Vagina (tissue), 2 donors: Measurements from ENCODE around the gene TEKT5. TPM values are rescaled to one million over a fixed set of nuclear protein-coding genes. Genes with fewer than 3 reads are reported as not detected.

ENCODE experiments used
- DNase-seq, 2 donors: peaks; one replicate each; pipeline ENCODE4 v3.0.0-alpha.2; 2017; ENCODE audit errors: extremely low spot score in 2 of 2
- H3K27ac ChIP-seq: fragments of 200-600 bp; sonication (generic); one replicate; pipeline ENCODE4 v1.5.1; 2019
- H3K27me3 ChIP-seq: fragments of 200-600 bp; sonication (generic); one replicate; pipeline ENCODE4 v1.5.1; 2019
- H3K36me3 ChIP-seq, 2 donors: fragments of 200-600 bp; sonication (generic); one replicate each; pipeline ENCODE4 v1.5.1; 2017 to 2019
- H3K4me1 ChIP-seq: fragments of 200-600 bp; sonication (generic); one replicate; pipeline ENCODE4 v1.5.1; 2019
- H3K4me3 ChIP-seq, 2 donors: fragments of 200-600 bp; sonication (generic); 1 replicate in 1 of 2; 2 replicates in 1 of 2; pipeline ENCODE4 v1.5.1; 2016 to 2019
- H3K9me3 ChIP-seq: fragments of 200-600 bp; sonication (generic); one replicate; pipeline ENCODE4 v1.5.1; 2019
- POLR2A ChIP-seq, 2 donors: fragments of 450-650 bp; IDR thresholded peaks; one replicate each; pipeline ENCODE4 v1.6.1; 2017; ENCODE audit warnings: antibody characterized with exemption in 2 of 2, mild to moderate bottlenecking in 2 of 2, moderate library complexity in 2 of 2
- POLR2AphosphoS5 ChIP-seq, 2 donors: sonication (generic); formaldehyde crosslinking; IDR thresholded peaks; one replicate each; pipeline ENCODE4 v1.9.0; 2017; ENCODE audit warnings: antibody characterized with exemption in 2 of 2, mild to moderate bottlenecking in 2 of 2, low read depth in 1 of 2; ENCODE audit not compliant: insufficient read depth in 1 of 2
- intact Hi-C: fragments of 100-400 bp; cut with DNase I; formaldehyde crosslinking; loops from one replicate; pipeline ENCODE4 v1.15.1; 2023
- total RNA-seq: library from RNA; depleted of rRNA; stranded (reverse); fragments of >200 nt; gene quantifications from one replicate; pipeline ENCODE4 v1.2.3, GENCODE V29; 2016
- TF ChIP-seq, protein P1 (sequence below), 3 experiments: fragments of 450-650 bp in 2 of 3; fragments of 200-600 bp in 1 of 3; sonication (generic) in 1 of 3; IDR thresholded peaks; one replicate each; pipeline ENCODE4 v1.5.1; 2017 to 2019; ENCODE audit warnings: antibody characterized with exemption in 3 of 3, mild to moderate bottlenecking in 2 of 3, moderate library complexity in 2 of 3

Gene TEKT5
- total RNA-seq, 1 donor from 2014 or later: not detected

DNA sequence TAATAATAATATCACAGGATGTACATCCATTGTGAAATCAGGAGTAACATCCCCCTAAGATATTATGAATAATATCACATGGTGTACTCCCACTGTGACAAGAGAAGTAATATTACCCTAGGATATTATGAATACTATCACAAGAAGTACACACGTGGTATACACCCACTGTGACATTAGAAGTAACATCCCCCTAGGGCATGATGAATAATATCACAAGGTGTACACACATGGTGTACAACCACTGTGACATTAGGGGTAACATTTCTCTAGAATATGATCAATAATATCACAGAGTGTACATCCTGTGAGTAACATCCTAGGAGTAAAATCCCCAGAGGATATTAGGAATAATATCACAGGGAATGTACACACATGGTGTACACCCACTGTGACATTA lies 5.0 kb upstream of the TEKT5 start:
- Histone ChIP-seq H3K36me3 (no peaks in the 10 kb centered on the region), H3K4me3 (no peak overlapping the region), H3K27me3 (no peaks in the 10 kb centered on the region), H3K9me3 (no peaks in the 10 kb centered on the region), H3K27ac (no peak overlapping the region), H3K4me1 (no peaks in the 10 kb centered on the region)
- TF ChIP-seq, protein P1, sequence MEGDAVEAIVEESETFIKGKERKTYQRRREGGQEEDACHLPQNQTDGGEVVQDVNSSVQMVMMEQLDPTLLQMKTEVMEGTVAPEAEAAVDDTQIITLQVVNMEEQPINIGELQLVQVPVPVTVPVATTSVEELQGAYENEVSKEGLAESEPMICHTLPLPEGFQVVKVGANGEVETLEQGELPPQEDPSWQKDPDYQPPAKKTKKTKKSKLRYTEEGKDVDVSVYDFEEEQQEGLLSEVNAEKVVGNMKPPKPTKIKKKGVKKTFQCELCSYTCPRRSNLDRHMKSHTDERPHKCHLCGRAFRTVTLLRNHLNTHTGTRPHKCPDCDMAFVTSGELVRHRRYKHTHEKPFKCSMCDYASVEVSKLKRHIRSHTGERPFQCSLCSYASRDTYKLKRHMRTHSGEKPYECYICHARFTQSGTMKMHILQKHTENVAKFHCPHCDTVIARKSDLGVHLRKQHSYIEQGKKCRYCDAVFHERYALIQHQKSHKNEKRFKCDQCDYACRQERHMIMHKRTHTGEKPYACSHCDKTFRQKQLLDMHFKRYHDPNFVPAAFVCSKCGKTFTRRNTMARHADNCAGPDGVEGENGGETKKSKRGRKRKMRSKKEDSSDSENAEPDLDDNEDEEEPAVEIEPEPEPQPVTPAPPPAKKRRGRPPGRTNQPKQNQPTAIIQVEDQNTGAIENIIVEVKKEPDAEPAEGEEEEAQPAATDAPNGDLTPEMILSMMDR (IDR thresholded peaks at IDR 0.05): no peak
- TF ChIP-seq POLR2AphosphoS5 (IDR thresholded peaks at IDR 0.05; ENCODE audit: insufficient read depth in 1 of 2, low read depth in 1 of 2) (no peak), POLR2A (IDR thresholded peaks at IDR 0.05) (no peak)
- DNase-seq: no peak
- intact Hi-C loops: no loop called here

GRCh38 chr16:10694306-10694705 lies 424 bp downstream of the TEKT5 start:
- H3K36me3 ChIP-seq: no peaks in the 10 kb centered on the region
- no peaks in the 10 kb centered on the region for H3K9me3 ChIP-seq
- TF ChIP-seq, protein P1 (IDR thresholded peaks at IDR 0.05): no peak
- no peak for TF ChIP-seq POLR2A (IDR thresholded peaks at IDR 0.05)
- no peak for TF ChIP-seq POLR2AphosphoS5 (IDR thresholded peaks at IDR 0.05; ENCODE audit: insufficient read depth in 1 of 2, low read depth in 1 of 2)
- intact Hi-C loops: no loop called here
- no peaks in the 10 kb centered on the region for H3K4me1 ChIP-seq
- no peak overlapping the region for H3K27ac ChIP-seq
- H3K27me3 ChIP-seq: no peaks in the 10 kb centered on the region
- no peak overlapping the region for H3K4me3 ChIP-seq
- DNase-seq: no peak

- intact Hi-C loops: no loop called here
- H3K36me3 ChIP-seq: no peaks in the 10 kb centered on the region
- H3K9me3 ChIP-seq: no peaks in the 10 kb centered on the region
- DNase-seq: no peak
- H3K4me1 ChIP-seq: no peaks in the 10 kb centered on the region
- H3K27ac ChIP-seq: no peak overlapping the region
- H3K27me3 ChIP-seq: no peaks in the 10 kb centered on the region
- TF ChIP-seq POLR2A (IDR thresholded peaks at IDR 0.05) (no peak), POLR2AphosphoS5 (IDR thresholded peaks at IDR 0.05; ENCODE audit: insufficient read depth in 1 of 2, low read depth in 1 of 2) (no peak)
- TF ChIP-seq, protein P1 (IDR thresholded peaks at IDR 0.05): no peak
- H3K4me3 ChIP-seq: no peak overlapping the region
Measured at GRCh38 chr16:10693889-10694288, 841 bp downstream of the TEKT5 start.

GRCh38 chr16:10692470-10692869 lies 2.3 kb downstream of the TEKT5 start:
- no peaks in the 10 kb centered on the region for H3K27me3 ChIP-seq
- TF ChIP-seq, protein P1 (IDR thresholded peaks at IDR 0.05): no peak
- TF ChIP-seq POLR2AphosphoS5 (IDR thresholded peaks at IDR 0.05; ENCODE audit: insufficient read depth in 1 of 2, low read depth in 1 of 2): no peak
- DNase-seq: no peak
- H3K36me3 ChIP-seq: no peaks in the 10 kb centered on the region
- no peak overlapping the region for H3K27ac ChIP-seq
- no peak overlapping the region for H3K4me3 ChIP-seq
- intact Hi-C loops: no loop called here
- no peaks in the 10 kb centered on the region for H3K4me1 ChIP-seq
- no peaks in the 10 kb centered on the region for H3K9me3 ChIP-seq

- H3K27ac ChIP-seq: no peak overlapping the region
Measured at GRCh38 chr16:10688726-10689125, 6.0 kb downstream of the TEKT5 start.

More at GRCh38 chr16:10688726-10689125, 6.0 kb downstream of the TEKT5 start:
- TF ChIP-seq, protein P1 (IDR thresholded peaks at IDR 0.05): no peak
- TF ChIP-seq POLR2AphosphoS5 (IDR thresholded peaks at IDR 0.05; ENCODE audit: insufficient read depth in 1 of 2, low read depth in 1 of 2) (no peak), POLR2A (IDR thresholded peaks at IDR 0.05) (no peak)
- Histone ChIP-seq H3K36me3 (no peaks in the 10 kb centered on the region), H3K9me3 (no peaks in the 10 kb centered on the region), H3K27me3 (no peaks in the 10 kb centered on the region), H3K4me3 (no peak overlapping the region), H3K4me1 (no peaks in the 10 kb centered on the region)
- intact Hi-C loops: no loop called here
- no peak for DNase-seq
